ENCODE data around the gene KIF26A.
A peak's percentile ranks its signal among the peaks of the same experiment; 100 is the strongest.

DNA sequence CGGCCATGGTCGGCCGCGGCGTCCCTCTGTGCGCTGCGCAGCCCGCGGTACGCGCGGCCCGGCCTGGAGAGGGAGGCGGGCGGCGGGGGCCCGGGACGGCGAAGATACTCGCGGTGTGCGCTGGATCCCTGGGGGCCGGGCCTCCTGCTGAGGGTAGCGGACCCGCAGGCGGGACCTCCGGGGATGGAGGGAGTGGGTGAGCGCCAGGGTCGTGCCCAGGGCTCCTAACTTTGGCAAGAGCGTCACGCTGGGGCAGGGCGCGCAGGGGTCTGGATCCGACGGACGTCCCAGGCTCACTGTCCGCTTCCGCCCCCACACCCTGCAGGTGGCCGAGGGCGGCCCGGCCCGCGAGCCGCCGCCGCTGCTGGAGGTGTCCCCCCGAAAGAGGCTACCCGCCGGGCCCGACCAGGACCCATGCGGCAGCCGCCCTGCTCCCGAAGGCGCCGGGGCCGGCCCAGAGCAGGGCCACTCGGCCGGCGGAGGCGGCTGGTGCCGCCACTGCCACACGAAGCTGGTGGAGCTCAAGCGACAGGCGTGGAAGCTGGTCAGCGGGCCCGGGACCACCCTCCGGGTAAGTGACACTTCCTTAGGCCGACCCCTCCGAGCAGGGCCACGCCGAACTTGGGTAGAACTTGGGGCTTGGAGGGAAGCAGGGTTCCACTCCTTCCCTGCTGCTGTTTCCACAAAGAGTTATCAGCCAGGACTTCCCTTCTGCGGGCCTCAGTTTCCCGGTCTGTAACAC lies 502 bp downstream of the KIF26A start:
- TF ChIP-seq EZH2 (IDR thresholded peaks at IDR 0.05; ENCODE audit: borderline replicate concordance, insufficient read depth, low read length, poor library complexity, severe bottlenecking): no peak
- no peak for TF ChIP-seq EP300 (conservative IDR thresholded peaks at IDR 0.05; ENCODE audit: poor library complexity, severe bottlenecking)
- TF ChIP-seq, protein P1, sequence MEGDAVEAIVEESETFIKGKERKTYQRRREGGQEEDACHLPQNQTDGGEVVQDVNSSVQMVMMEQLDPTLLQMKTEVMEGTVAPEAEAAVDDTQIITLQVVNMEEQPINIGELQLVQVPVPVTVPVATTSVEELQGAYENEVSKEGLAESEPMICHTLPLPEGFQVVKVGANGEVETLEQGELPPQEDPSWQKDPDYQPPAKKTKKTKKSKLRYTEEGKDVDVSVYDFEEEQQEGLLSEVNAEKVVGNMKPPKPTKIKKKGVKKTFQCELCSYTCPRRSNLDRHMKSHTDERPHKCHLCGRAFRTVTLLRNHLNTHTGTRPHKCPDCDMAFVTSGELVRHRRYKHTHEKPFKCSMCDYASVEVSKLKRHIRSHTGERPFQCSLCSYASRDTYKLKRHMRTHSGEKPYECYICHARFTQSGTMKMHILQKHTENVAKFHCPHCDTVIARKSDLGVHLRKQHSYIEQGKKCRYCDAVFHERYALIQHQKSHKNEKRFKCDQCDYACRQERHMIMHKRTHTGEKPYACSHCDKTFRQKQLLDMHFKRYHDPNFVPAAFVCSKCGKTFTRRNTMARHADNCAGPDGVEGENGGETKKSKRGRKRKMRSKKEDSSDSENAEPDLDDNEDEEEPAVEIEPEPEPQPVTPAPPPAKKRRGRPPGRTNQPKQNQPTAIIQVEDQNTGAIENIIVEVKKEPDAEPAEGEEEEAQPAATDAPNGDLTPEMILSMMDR (IDR thresholded peaks at IDR 0.05; ENCODE audit: poor library complexity, severe bottlenecking): no peak
- no peak for TF ChIP-seq POLR2AphosphoS5 (IDR thresholded peaks at IDR 0.05)
- no peak for TF ChIP-seq TAF1 (IDR thresholded peaks at IDR 0.05; ENCODE audit: low read depth)
- TF ChIP-seq SMC3 (conservative IDR thresholded peaks at IDR 0.05; ENCODE audit: poor library complexity): peak; percentile 10
- TF ChIP-seq REST (IDR thresholded peaks at IDR 0.05; ENCODE audit: borderline replicate concordance): no peak
- no peak for TF ChIP-seq RAD21 (conservative IDR thresholded peaks at IDR 0.05)
